Measurements from ENCODE around the gene CSPG4.
"Not testable (repeated sequence)": the region's sequence is repeated elsewhere in the genome, so short reads cannot be mapped to it uniquely, and the experiment has no call there.

CSPG4 gene

DNA sequence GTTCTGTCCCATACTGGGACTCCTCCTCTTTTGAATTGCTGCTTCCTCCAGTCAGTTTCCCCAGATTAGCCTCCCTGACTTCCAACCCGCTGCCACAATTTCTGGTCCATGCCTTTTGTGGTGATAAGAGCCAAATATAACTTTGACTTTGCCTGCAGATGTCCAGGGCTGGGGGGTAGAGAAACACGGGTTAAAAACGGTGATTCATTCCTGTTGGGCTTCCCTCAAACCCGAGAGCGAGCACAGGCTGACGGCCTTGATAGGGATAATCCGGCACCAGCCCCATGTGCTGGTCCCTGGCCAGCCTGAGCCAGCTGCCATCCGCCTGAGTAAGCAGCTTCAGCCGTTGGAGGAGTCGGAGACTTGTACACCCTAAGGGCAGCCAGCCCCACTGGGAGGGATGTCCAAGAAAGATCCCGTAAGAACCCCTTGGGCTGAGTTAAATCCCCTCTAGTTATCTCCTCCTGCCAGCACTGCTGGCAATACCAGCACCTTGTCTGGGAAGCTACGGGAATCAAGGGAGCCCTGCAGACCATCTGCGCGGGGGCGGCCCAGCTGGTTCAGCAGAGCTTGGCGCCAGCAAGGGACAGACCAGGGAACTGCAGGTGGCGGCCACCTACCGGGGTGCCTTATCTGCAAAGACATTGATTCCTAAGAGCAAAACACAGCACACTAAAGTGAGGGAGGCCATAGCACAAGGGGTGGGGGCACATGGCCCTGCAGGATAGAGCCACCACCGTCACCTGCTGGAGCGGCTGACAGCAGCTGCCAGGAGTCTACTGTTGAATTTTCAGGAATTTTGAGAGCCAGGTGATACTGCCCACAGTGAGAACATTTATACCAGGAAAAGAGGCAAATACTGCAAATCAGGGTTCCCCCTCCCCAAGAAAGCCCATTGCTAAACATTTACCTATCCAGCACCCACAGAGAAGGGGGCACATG, 18.1 kb downstream of the CSPG4 start:
- ChIA-PET POLR2A (interaction anchor here (1.1 to 1.4 kb wide), 3 partner anchors 22 to 31 kb away, joined by 3 to 5 read pairs (median 3); no protein-coding TSS in a partner anchor), CTCF (interaction anchor here (0.7 to 2.3 kb wide), 2 partner anchors 10 to 107 kb away, joined by 5 to 19 read pairs; no protein-coding TSS in a partner anchor)
- H3K4me3 ChIP-seq (ENCODE audit: low read depth, low read length): no peak overlapping the region
- peak; percentile 91 for DNase-seq (ENCODE audit: low read depth, low spot score)
- TF ChIP-seq, protein P1, sequence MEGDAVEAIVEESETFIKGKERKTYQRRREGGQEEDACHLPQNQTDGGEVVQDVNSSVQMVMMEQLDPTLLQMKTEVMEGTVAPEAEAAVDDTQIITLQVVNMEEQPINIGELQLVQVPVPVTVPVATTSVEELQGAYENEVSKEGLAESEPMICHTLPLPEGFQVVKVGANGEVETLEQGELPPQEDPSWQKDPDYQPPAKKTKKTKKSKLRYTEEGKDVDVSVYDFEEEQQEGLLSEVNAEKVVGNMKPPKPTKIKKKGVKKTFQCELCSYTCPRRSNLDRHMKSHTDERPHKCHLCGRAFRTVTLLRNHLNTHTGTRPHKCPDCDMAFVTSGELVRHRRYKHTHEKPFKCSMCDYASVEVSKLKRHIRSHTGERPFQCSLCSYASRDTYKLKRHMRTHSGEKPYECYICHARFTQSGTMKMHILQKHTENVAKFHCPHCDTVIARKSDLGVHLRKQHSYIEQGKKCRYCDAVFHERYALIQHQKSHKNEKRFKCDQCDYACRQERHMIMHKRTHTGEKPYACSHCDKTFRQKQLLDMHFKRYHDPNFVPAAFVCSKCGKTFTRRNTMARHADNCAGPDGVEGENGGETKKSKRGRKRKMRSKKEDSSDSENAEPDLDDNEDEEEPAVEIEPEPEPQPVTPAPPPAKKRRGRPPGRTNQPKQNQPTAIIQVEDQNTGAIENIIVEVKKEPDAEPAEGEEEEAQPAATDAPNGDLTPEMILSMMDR (IDR thresholded peaks at IDR 0.05; ENCODE audit: insufficient read depth, low read length, missing control alignments): peak; percentile 48

DNA sequence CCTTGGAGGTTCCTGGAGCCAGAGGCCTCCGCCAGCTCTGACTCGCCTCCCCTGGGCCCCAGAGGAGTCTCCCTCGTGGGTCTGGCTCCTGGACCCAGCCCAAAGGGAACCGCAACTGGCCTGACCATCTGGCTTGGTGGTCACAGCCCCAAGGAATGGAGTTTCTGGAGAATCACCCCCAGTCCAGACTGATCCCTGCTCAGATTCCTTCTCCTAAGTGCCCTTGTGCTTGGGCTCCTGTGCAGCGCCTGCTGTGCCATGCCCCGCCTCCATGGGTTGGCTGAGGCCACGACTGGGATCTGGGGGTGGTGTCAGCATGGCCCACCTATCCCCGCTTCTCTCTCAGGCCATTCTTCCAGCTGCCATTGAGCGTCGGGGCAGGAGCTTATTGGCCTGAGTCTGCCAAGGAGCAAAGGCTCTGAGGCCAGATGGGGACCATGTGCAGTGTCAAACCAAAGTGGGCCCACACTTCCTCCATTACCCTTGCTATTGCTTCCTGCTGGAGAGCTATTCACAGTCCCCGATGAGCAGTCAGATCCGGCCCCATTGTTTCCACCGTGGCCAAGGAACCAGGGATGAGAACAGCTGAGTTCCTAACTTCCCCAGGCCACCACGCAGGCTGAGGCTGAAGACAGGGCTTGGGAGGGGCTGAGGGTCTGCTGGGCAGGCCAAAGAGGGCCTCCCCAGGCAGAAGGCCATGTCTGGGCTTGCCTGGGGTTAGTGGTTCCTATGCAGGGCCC, 19.0 kb downstream of the CSPG4 start:
- DNase-seq (ENCODE audit: low read depth, low spot score): no peak
- H3K4me3 ChIP-seq (ENCODE audit: low read depth, low read length): peak overlapping the region; percentile 1; the same call in 1 of the 2 replicates
- TF ChIP-seq, protein P1 (IDR thresholded peaks at IDR 0.05; ENCODE audit: insufficient read depth, low read length, missing control alignments): no peak
- CTCF ChIA-PET: interaction anchor here (0.7 to 2.3 kb wide), 2 partner anchors 9 to 108 kb away, joined by 5 to 19 read pairs; no protein-coding TSS in a partner anchor
- POLR2A ChIA-PET: interaction anchor here (1.1 to 1.4 kb wide), 3 partner anchors 27 to 240 kb away, joined by 3 to 5 read pairs (median 4); no protein-coding TSS in a partner anchor

DNA sequence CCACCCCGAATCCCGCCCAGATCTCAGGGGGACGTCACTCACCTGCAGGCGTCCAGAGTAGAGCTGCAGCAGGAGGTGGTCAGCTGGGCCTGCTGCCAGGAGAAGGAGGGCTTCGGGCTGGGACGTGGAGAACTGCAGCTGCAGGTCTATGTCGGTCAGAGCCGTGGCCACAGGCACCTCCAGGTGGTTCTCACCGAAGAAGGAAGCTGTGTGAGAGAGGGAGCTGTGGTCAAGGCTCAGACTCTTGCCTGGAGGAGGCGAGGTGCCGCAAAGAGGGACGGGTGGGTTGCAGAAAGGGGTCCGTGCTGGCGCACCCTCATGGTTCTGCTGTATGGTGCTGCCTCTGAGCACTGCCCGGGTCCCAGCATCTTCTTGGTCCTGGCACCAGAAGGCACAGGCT, 19.6 kb downstream of the CSPG4 start:
- CTCF ChIA-PET: interaction anchor here (2.3 kb wide), 1 partner anchor 109 kb away, joined by 19 read pairs; no protein-coding TSS in a partner anchor
- H3K4me3 ChIP-seq (ENCODE audit: low read depth, low read length); DNase-seq (ENCODE audit: low read depth, low spot score): not testable (repeated sequence)
- POLR2A ChIA-PET: interaction anchor here (1.1 to 1.3 kb wide), 2 partner anchors 32 to 239 kb away, joined by 3 to 4 read pairs; no protein-coding TSS in a partner anchor

DNA sequence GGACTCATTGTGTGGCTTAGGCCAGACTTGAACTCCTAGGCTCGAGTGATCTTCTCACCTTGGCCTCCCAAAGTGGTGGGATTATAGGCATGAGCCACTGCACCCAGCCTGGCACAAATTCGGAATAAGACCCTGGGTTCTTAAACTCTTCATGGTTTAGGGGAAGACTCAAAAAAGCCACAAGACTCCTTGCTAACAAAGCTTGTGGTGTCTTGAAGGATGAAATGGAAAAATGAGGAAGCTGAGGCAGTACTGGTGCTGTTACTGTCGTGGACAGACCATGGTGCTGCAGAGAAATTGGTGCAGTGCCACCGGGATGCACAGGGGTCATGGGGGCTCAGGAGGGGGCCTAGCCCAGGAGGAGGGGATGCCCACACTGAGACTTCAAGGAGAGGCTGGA, 20.3 kb downstream of the CSPG4 start:
- ChIA-PET POLR2A (interaction anchor here (1.1 kb wide), 1 partner anchor 238 kb away, joined by 4 read pairs; no protein-coding TSS in a partner anchor), CTCF (interaction anchor here (2.4 kb wide), 1 partner anchor 110 kb away, joined by 10 read pairs; no protein-coding TSS in a partner anchor)
- not testable (repeated sequence) for H3K4me3 ChIP-seq (ENCODE audit: low read depth, low read length); DNase-seq (ENCODE audit: low read depth, low spot score)

DNA sequence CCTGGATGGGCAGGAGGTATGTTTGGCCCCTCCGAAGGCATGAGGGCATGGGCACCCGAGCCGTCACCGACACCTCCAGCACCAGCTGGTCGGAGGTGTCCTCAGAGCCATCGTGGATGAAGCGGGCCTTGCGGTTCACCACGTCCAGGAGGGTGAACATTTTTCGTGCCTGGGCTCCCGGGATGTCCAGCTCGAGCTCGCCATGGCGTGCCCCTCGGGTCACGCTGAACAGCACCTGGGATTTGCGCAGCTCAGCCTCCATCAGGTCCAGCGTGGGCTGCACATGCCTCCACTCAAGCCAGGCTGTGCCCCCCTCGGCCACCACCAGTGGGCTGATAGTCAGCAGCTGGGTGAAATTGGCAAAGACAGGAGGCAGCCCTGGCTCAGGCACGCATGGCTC, 23.2 kb downstream of the CSPG4 start:
- POLR2A ChIA-PET; DNase-seq (ENCODE audit: low read depth, low spot score); H3K4me3 ChIP-seq (ENCODE audit: low read depth, low read length): not testable (repeated sequence)
- CTCF ChIA-PET: interaction anchor here (1.0 kb wide), 1 partner anchor 113 kb away, joined by 4 read pairs; no protein-coding TSS in a partner anchor

DNA sequence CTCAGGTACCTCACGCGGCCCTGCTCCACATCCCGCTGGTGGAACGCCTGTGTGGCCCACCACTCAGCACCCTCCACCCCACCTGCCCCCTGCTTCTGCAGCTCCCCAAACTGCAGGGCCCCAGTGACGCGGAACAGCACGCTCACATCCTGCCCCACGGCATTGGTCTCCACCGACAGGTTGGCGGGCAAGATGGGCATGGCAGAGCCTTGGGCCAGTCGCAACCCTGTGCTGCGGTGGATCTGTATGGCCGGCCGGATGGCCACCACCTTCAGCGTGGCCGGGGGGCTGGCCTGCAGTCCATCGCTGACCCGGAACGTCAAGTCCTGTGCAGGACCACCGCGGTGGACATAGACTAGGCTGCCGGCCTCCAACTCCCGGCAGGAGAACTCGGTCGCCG, 23.8 kb downstream of the CSPG4 start:
- TF ChIP-seq, protein P1 (IDR thresholded peaks at IDR 0.05; ENCODE audit: insufficient read depth, low read length, missing control alignments): no peak
- ChIA-PET CTCF (interaction anchor here (1.0 to 6.0 kb wide), 3 partner anchors 44 to 113 kb away, joined by 4 to 116 read pairs (median 11); no protein-coding TSS in a partner anchor), POLR2A (no interaction called here)
- no peak overlapping the region for H3K4me3 ChIP-seq (ENCODE audit: low read depth, low read length)
- no peak for DNase-seq (ENCODE audit: low read depth, low spot score)

DNA sequence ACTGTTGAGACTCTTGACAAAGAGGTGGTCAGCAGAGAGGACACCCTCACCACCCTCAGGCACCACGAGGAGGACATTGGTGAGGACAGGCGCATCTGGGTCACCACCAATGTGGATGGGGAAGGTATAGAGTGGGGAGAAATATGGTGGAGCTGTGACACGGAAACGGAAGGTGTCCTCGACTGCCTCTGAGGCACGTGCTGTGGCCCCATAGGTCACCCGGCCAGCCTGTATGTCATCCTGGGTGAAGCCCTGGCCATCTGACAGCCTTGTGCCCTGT, 24.4 kb downstream of the CSPG4 start:
- ChIA-PET CTCF (interaction anchor here (3.3 to 6.0 kb wide), 2 partner anchors 45 to 113 kb away, joined by 11 to 116 read pairs; no protein-coding TSS in a partner anchor), POLR2A (no interaction called here)
- no peak for DNase-seq (ENCODE audit: low read depth, low spot score)
- TF ChIP-seq, protein P1 (IDR thresholded peaks at IDR 0.05; ENCODE audit: insufficient read depth, low read length, missing control alignments): no peak
- no peak overlapping the region for H3K4me3 ChIP-seq (ENCODE audit: low read depth, low read length)
